Activated CD4-positive, alpha-beta T cell treated with anti-CD3 and anti-CD28 coated beads, Interleukin-2, amount 10 ng/mL, durations not matched to agents 7 days and 5 days (primary cell): ENCODE data around the gene SLC3A2. TPM values are rescaled to one million over a fixed set of nuclear protein-coding genes. Genes with fewer than 3 reads are reported as not detected.

ENCODE experiments used
- CTCF ChIA-PET: fragments of 350-600 bp; sonication (Branson Sonifier 250); formaldehyde crosslinking; loops from one replicate; lab custom pipeline; 2021; ENCODE audit warnings: antibody characterized with exemption; lab: Charles Lee
- POLR2A ChIA-PET: fragments of 350-600 bp; sonication (Branson Sonifier 250); formaldehyde crosslinking; loops from one replicate; lab custom pipeline; 2021; ENCODE audit warnings: antibody characterized with exemption; lab: Charles Lee
- DNase-seq: peaks from one replicate; pipeline ENCODE4 v3.0.0-alpha.2; 2020
- H3K27ac Mint-ChIP-seq: one replicate; pipeline ENCODE4 v1.8.0; 2021; ENCODE audit warnings: mild to moderate bottlenecking, moderate library complexity, mixed read lengths
- H3K27me3 Mint-ChIP-seq: one replicate; pipeline ENCODE4 v1.8.0; 2021; ENCODE audit warnings: mixed read lengths
- H3K36me3 Mint-ChIP-seq: one replicate; pipeline ENCODE4 v1.8.0; 2021; ENCODE audit warnings: low read depth, mixed read lengths
- H3K4me1 Mint-ChIP-seq: one replicate; pipeline ENCODE4 v1.8.0; 2021; ENCODE audit warnings: mixed read lengths
- H3K4me3 Mint-ChIP-seq: one replicate; pipeline ENCODE4 v1.8.0; 2021; ENCODE audit warnings: mild to moderate bottlenecking, moderate library complexity, mixed read lengths
- H3K9me3 Mint-ChIP-seq: one replicate; pipeline ENCODE4 v1.8.0; 2021; ENCODE audit warnings: mixed read lengths
- total RNA-seq, 2 experiments: library from RNA; stranded (reverse); gene quantifications; one replicate each; pipeline ENCODE4 v1.2.3, GENCODE V29; 2021

The SLC3A2 gene
- total RNA-seq, 2 experiments from 2014 or later = 153 to 157 TPM

- DNase-seq = no peak
- CTCF ChIA-PET = interaction anchor here (0.6 to 5.6 kb wide), 10 partner anchors 8 to 193 kb away, joined by 3 to 35 read pairs (median 4); partner anchors contain the start of genes SLC3A2 and ZBTB3
These were observed 16.9 kb upstream of the SLC3A2 start for GRCh38 chr11:62863687-62864335.

GRCh38 chr11:62865635-62866034 lies 15.1 kb upstream of the SLC3A2 start:
- Mint-ChIP-seq H3K27me3 (no peaks in the 10 kb centered on the region), H3K27ac (no peak overlapping the region), H3K36me3 (peaks cover 2% of the 10 kb centered on the region), H3K4me3 (no peak overlapping the region), H3K9me3 (no peaks in the 10 kb centered on the region), H3K4me1 (peaks cover 23% of the 10 kb centered on the region)
- ChIA-PET POLR2A (interaction anchor here (1.0 kb wide), 1 partner anchor 9 kb away, joined by 3 read pairs; no protein-coding TSS in a partner anchor), CTCF (interaction anchor here (0.8 to 5.6 kb wide), 6 partner anchors 10 to 106 kb away, joined by 3 to 35 read pairs (median 4); partner anchors contain the start of gene SLC3A2)
- DNase-seq = no peak

More at GRCh38 chr11:62863687-62864335, 16.9 kb upstream of the SLC3A2 start:
- Mint-ChIP-seq H3K36me3 (peaks cover 4% of the 10 kb centered on the region), H3K9me3 (no peaks in the 10 kb centered on the region), H3K4me1 (peaks cover 37% of the 10 kb centered on the region), H3K4me3 (no peak overlapping the region), H3K27me3 (no peaks in the 10 kb centered on the region), H3K27ac (no peak overlapping the region)
- POLR2A ChIA-PET = interaction anchor here (1.6 kb wide), 1 partner anchor 23 kb away, joined by 4 read pairs; no protein-coding TSS in a partner anchor

- no peak for DNase-seq
- ChIA-PET CTCF (interaction anchor here (0.6 to 1.1 kb wide), 3 partner anchors 8 to 115 kb away, joined by 3 to 4 read pairs (median 3); no protein-coding TSS in a partner anchor), POLR2A (interaction anchor here (0.8 kb wide), 1 partner anchor 34 kb away, joined by 3 read pairs; no protein-coding TSS in a partner anchor)
- no peak overlapping the region for H3K4me3 Mint-ChIP-seq
- H3K36me3 Mint-ChIP-seq = peaks cover 13% of the 10 kb centered on the region
- no peak overlapping the region for H3K27ac Mint-ChIP-seq
- peaks cover 11% of the 10 kb centered on the region for H3K4me1 Mint-ChIP-seq
- H3K27me3 Mint-ChIP-seq = no peaks in the 10 kb centered on the region
- no peaks in the 10 kb centered on the region for H3K9me3 Mint-ChIP-seq
These were observed 5.8 kb upstream of the SLC3A2 start for GRCh38 chr11:62874851-62875250.

- no peaks in the 10 kb centered on the region for H3K9me3 Mint-ChIP-seq
- DNase-seq = no peak
- CTCF ChIA-PET = interaction anchor here (0.7 to 1.0 kb wide), 2 partner anchors 38 to 72 kb away, joined by 3 read pairs; no protein-coding TSS in a partner anchor
- peaks cover 19% of the 10 kb centered on the region for H3K4me1 Mint-ChIP-seq
- peaks cover 15% of the 10 kb centered on the region for H3K36me3 Mint-ChIP-seq
- H3K27me3 Mint-ChIP-seq = no peaks in the 10 kb centered on the region
- POLR2A ChIA-PET = interaction anchor here (0.9 kb wide), 1 partner anchor 35 kb away, joined by 3 read pairs; no protein-coding TSS in a partner anchor
- no peak overlapping the region for H3K4me3 Mint-ChIP-seq
- H3K27ac Mint-ChIP-seq = no peak overlapping the region
These were observed 4.8 kb upstream of the SLC3A2 start for GRCh38 chr11:62875698-62876478.

GRCh38 chr11:62876712-62877111 lies 4.0 kb upstream of the SLC3A2 start:
- Mint-ChIP-seq H3K27ac (no peak overlapping the region), H3K9me3 (no peaks in the 10 kb centered on the region), H3K27me3 (no peaks in the 10 kb centered on the region), H3K4me3 (no peak overlapping the region), H3K4me1 (peaks cover 19% of the 10 kb centered on the region), H3K36me3 (peaks cover 18% of the 10 kb centered on the region)
- CTCF ChIA-PET = no interaction called here
- no peak for DNase-seq
- POLR2A ChIA-PET = interaction anchor here (0.9 kb wide), 1 partner anchor 35 kb away, joined by 3 read pairs; no protein-coding TSS in a partner anchor

GRCh38 chr11:62879235-62879978 lies 1.3 kb upstream of the SLC3A2 start:
- ChIA-PET POLR2A (interaction anchor here (1.0 kb wide), 1 partner anchor 125 kb away, joined by 3 read pairs; the partner anchor contains the start of gene ZBTB3), CTCF (interaction anchor here (3.4 kb wide), 1 partner anchor 16 kb away, joined by 35 read pairs; no protein-coding TSS in a partner anchor)
- DNase-seq = no peak
- Mint-ChIP-seq H3K27ac (peak overlapping the region; percentile 100), H3K9me3 (no peaks in the 10 kb centered on the region), H3K4me1 (peaks cover 43% of the 10 kb centered on the region), H3K36me3 (peaks cover 40% of the 10 kb centered on the region), H3K4me3 (peak overlapping the region; percentile 98), H3K27me3 (no peaks in the 10 kb centered on the region)

- no peaks in the 10 kb centered on the region for H3K27me3 Mint-ChIP-seq
- H3K27ac Mint-ChIP-seq = peak overlapping the region; percentile 100
- H3K4me1 Mint-ChIP-seq = peaks cover 48% of the 10 kb centered on the region
- CTCF ChIA-PET = interaction anchor here (0.7 to 4.1 kb wide), 16 partner anchors 12 to 456 kb away, joined by 3 to 35 read pairs (median 6); partner anchors contain the start of genes BSCL2, GNG3, LBHD1 and TMEM179B
- peaks cover 47% of the 10 kb centered on the region for H3K36me3 Mint-ChIP-seq
- H3K4me3 Mint-ChIP-seq = peak overlapping the region; percentile 98
- no peaks in the 10 kb centered on the region for H3K9me3 Mint-ChIP-seq
- POLR2A ChIA-PET = interaction anchor here (1.3 kb wide), 2 partner anchors 25 to 171 kb away, joined by 4 to 12 read pairs; no protein-coding TSS in a partner anchor
- DNase-seq = no peak
These were observed 379 bp upstream of the SLC3A2 start for GRCh38 chr11:62880231-62880802.

GRCh38 chr11:62881579-62882430 lies 1.1 kb downstream of the SLC3A2 start:
- Mint-ChIP-seq H3K27me3 (no peaks in the 10 kb centered on the region), H3K4me1 (peaks cover 53% of the 10 kb centered on the region), H3K27ac (peak overlapping the region; percentile 100), H3K36me3 (peaks cover 60% of the 10 kb centered on the region), H3K9me3 (no peaks in the 10 kb centered on the region), H3K4me3 (peak overlapping the region; percentile 98)
- POLR2A ChIA-PET = interaction anchor here (0.6 to 2.7 kb wide), 9 partner anchors 26 to 280 kb away, joined by 3 to 17 read pairs (median 3); partner anchors contain the start of genes HNRNPUL2, MTA2, TAF6L and TTC9C
- CTCF ChIA-PET = interaction anchor here (0.6 to 4.5 kb wide), 27 partner anchors 9 to 457 kb away, joined by 3 to 35 read pairs (median 4); partner anchors contain the start of genes C11orf98, CSKMT, ROM1 and TMEM179B
- peak; percentile 96 for DNase-seq

GRCh38 chr11:62882431-62882749 lies 1.7 kb downstream of the SLC3A2 start:
- no peaks in the 10 kb centered on the region for H3K9me3 Mint-ChIP-seq
- H3K4me3 Mint-ChIP-seq = peak overlapping the region; percentile 98
- H3K4me1 Mint-ChIP-seq = peaks cover 55% of the 10 kb centered on the region
- ChIA-PET POLR2A (interaction anchor here (0.7 to 2.7 kb wide), 2 partner anchors 41 to 497 kb away, joined by 3 to 17 read pairs; no protein-coding TSS in a partner anchor), CTCF (interaction anchor here (1.7 to 4.5 kb wide), 5 partner anchors 19 to 129 kb away, joined by 10 to 35 read pairs (median 26); partner anchors contain the start of genes TMEM179B and ZBTB3)
- H3K36me3 Mint-ChIP-seq = peaks cover 63% of the 10 kb centered on the region
- H3K27ac Mint-ChIP-seq = peak overlapping the region; percentile 100
- H3K27me3 Mint-ChIP-seq = no peaks in the 10 kb centered on the region
- no peak for DNase-seq

- ChIA-PET POLR2A (interaction anchor here (0.7 to 2.7 kb wide), 2 partner anchors 42 to 497 kb away, joined by 3 to 17 read pairs; no protein-coding TSS in a partner anchor), CTCF (interaction anchor here (0.6 to 4.5 kb wide), 5 partner anchors 8 to 129 kb away, joined by 4 to 27 read pairs (median 12); partner anchors contain the start of genes TMEM179B and ZBTB3)
- Mint-ChIP-seq H3K9me3 (no peaks in the 10 kb centered on the region), H3K27me3 (no peaks in the 10 kb centered on the region), H3K27ac (peak overlapping the region; percentile 100), H3K4me1 (peaks cover 53% of the 10 kb centered on the region), H3K36me3 (peaks cover 65% of the 10 kb centered on the region), H3K4me3 (peak overlapping the region; percentile 98)
- no peak for DNase-seq
These were observed 2.2 kb downstream of the SLC3A2 start for GRCh38 chr11:62882788-62883501.
